Measurements from ENCODE around the gene PGAP3. TPM values are rescaled to one million over a fixed set of nuclear protein-coding genes. Genes with fewer than 3 reads are reported as not detected.

Gene PGAP3
- polyA plus RNA-seq, 1 experiment: 9.6 TPM

GRCh38 chr17:39664581-39665561 is 23.0 kb downstream of the PGAP3 start, which contains the start of gene TCAP:
Gene TCAP (plus strand): TSS chr17:39665349. CDS start chr17:39665360, 11 bp downstream.
- CTCF ChIA-PET: interaction anchor here (0.5 to 2.1 kb wide), 4 partner anchors 11 to 43 kb away, joined by 3 to 9 read pairs (median 3); no protein-coding TSS in a partner anchor
- H3K27ac ChIP-seq (ENCODE audit: low read depth, low read length): no peak within 1 kb of the TSS
- no peak for DNase-seq (ENCODE audit: low read depth, low spot score)
- no peak within 1 kb of the TSS for H3K4me3 ChIP-seq (ENCODE audit: low read depth, low read length)
- no peak for TF ChIP-seq CTCF (IDR thresholded peaks at IDR 0.05; ENCODE audit: low read depth, low read length)
- POLR2A ChIA-PET: interaction anchor here (1.1 kb wide), 1 partner anchor 10 kb away, joined by 3 read pairs; no protein-coding TSS in a partner anchor
- peaks cover 20% of the 10 kb centered on the region for H3K27me3 ChIP-seq (ENCODE audit: control insufficient read depth, insufficient read depth, low read length)
- no peaks in the 10 kb centered on the region; the same call in 1 of the 2 replicates for H3K9me3 ChIP-seq (ENCODE audit: control insufficient read depth, insufficient read depth, low read length)

GRCh38 chr17:39663688-39664580 is 23.9 kb downstream of the PGAP3 start:
- H3K27me3 ChIP-seq (ENCODE audit: control insufficient read depth, insufficient read depth, low read length): peaks cover 14% of the 10 kb centered on the region
- CTCF ChIA-PET: interaction anchor here (0.5 to 1.0 kb wide), 3 partner anchors 8 to 33 kb away, joined by 3 to 4 read pairs (median 3); no protein-coding TSS in a partner anchor
- DNase-seq (ENCODE audit: low read depth, low spot score): no peak

GRCh38 chr17:39663340-39663687 is 24.5 kb downstream of the PGAP3 start:
- H3K27ac ChIP-seq (ENCODE audit: low read depth, low read length): no peak overlapping the region
- H3K27me3 ChIP-seq (ENCODE audit: control insufficient read depth, insufficient read depth, low read length): peaks cover 14% of the 10 kb centered on the region
- TF ChIP-seq CTCF (IDR thresholded peaks at IDR 0.05; ENCODE audit: low read depth, low read length): no peak
- POLR2A ChIA-PET: no interaction called here
- no peak for DNase-seq (ENCODE audit: low read depth, low spot score)
- no peak overlapping the region for H3K4me3 ChIP-seq (ENCODE audit: low read depth, low read length)
- no peaks in the 10 kb centered on the region; the same call in 1 of the 2 replicates for H3K9me3 ChIP-seq (ENCODE audit: control insufficient read depth, insufficient read depth, low read length)
- CTCF ChIA-PET: interaction anchor here (0.7 to 1.0 kb wide), 2 partner anchors 9 kb away, joined by 3 to 4 read pairs; no protein-coding TSS in a partner anchor

More at GRCh38 chr17:39663688-39664580, 23.9 kb downstream of the PGAP3 start:
- no peak overlapping the region for H3K27ac ChIP-seq (ENCODE audit: low read depth, low read length)
- POLR2A ChIA-PET: interaction anchor here (1.1 kb wide), 1 partner anchor 9 kb away, joined by 3 read pairs; no protein-coding TSS in a partner anchor
- no peaks in the 10 kb centered on the region; the same call in 1 of the 2 replicates for H3K9me3 ChIP-seq (ENCODE audit: control insufficient read depth, insufficient read depth, low read length)
- no peak for TF ChIP-seq CTCF (IDR thresholded peaks at IDR 0.05; ENCODE audit: low read depth, low read length)
- no peak overlapping the region for H3K4me3 ChIP-seq (ENCODE audit: low read depth, low read length)

GRCh38 chr17:39662551-39663339 is 25.1 kb downstream of the PGAP3 start:
- Histone ChIP-seq H3K4me3 (ENCODE audit: low read depth, low read length) (no peak overlapping the region), H3K27ac (ENCODE audit: low read depth, low read length) (no peak overlapping the region), H3K27me3 (ENCODE audit: control insufficient read depth, insufficient read depth, low read length) (peaks cover 14% of the 10 kb centered on the region), H3K9me3 (ENCODE audit: control insufficient read depth, insufficient read depth, low read length) (no peaks in the 10 kb centered on the region; the same call in 1 of the 2 replicates)
- TF ChIP-seq CTCF (IDR thresholded peaks at IDR 0.05; ENCODE audit: low read depth, low read length): no peak
- POLR2A ChIA-PET: no interaction called here
- CTCF ChIA-PET: no interaction called here
- no peak for DNase-seq (ENCODE audit: low read depth, low spot score)
